Measurements from ENCODE around the gene GALNTL6. TPM values are rescaled to one million over a fixed set of nuclear protein-coding genes. Genes with fewer than 3 reads are reported as not detected.

GALNTL6 gene
- polyA plus RNA-seq, 1 donor (not counting 4 experiments of a cell fraction or from before 2014, with no cell fraction given): not detected

- Histone ChIP-seq H2AFZ (ENCODE audit: control insufficient read depth, low read length) (no peak overlapping the region), H3K4me2 (ENCODE audit: control insufficient read depth, extremely low read depth, insufficient read depth, low read depth, low read length) (no peak overlapping the region), H3K9me3 (ENCODE audit: control insufficient read depth, low read depth, low read length) (no peaks in the 10 kb centered on the region), H3K9ac (ENCODE audit: control insufficient read depth, extremely low read depth, insufficient read depth, low read length) (no peak overlapping the region), H3K79me2 (ENCODE audit: control insufficient read depth, insufficient read depth, low read length) (no peaks in the 10 kb centered on the region), H3K4me3 (ENCODE audit: control insufficient read depth in 2 of 3, extremely low read depth in 1 of 3, insufficient read depth in 2 of 3, low read depth in 1 of 3, low read length in 3 of 3) (no peak overlapping the region), H3K27me3 (ENCODE audit: control insufficient read depth, extremely low read depth, insufficient read depth, low read length) (no peaks in the 10 kb centered on the region), H3K27ac (ENCODE audit: control insufficient read depth, insufficient read depth, low read length) (no peak overlapping the region), H3K4me1 (ENCODE audit: control insufficient read depth, extremely low read depth, insufficient read depth, low read length) (no peaks in the 10 kb centered on the region), H3K9me1 (ENCODE audit: control insufficient read depth, extremely low read depth, insufficient read depth, low read length) (no peaks in the 10 kb centered on the region), H3K36me3 (ENCODE audit: control insufficient read depth in 2 of 2, extremely low read depth in 1 of 2, insufficient read depth in 2 of 2, low read length in 2 of 2) (no peaks in the 10 kb centered on the region), H4K20me1 (ENCODE audit: control insufficient read depth, extremely low read depth, insufficient read depth, low read length) (no peaks in the 10 kb centered on the region)
- dilution Hi-C loops (cut with MboI; ENCODE audit: extremely low pct_ligation_motif_present, low sequenced_read_pairs): no loop called here
- FAIRE-seq (no peak), DNase-seq (ENCODE audit: low read depth, low spot score) (no peak)
- no peak for TF ChIP-seq CTCF (optimal IDR thresholded peaks at IDR 0.05 in 1 of 3, IDR thresholded peaks at IDR 0.05 in 1 of 3, conservative IDR thresholded peaks at IDR 0.05 in 1 of 3; ENCODE audit: extremely low read depth in 1 of 3, insufficient read depth in 2 of 3, low read length in 3 of 3)
- TF ChIP-seq EZH2 (IDR thresholded peaks at IDR 0.05; ENCODE audit: low read length): no peak
Measured at GRCh38 chr4:171891038-171891437, 77.8 kb downstream of the GALNTL6 start.

- Histone ChIP-seq H3K36me3 (ENCODE audit: control insufficient read depth in 2 of 2, extremely low read depth in 1 of 2, insufficient read depth in 2 of 2, low read length in 2 of 2) (no peaks in the 10 kb centered on the region), H3K79me2 (ENCODE audit: control insufficient read depth, insufficient read depth, low read length) (no peaks in the 10 kb centered on the region), H2AFZ (ENCODE audit: control insufficient read depth, low read length) (no peak overlapping the region), H3K4me2 (ENCODE audit: control insufficient read depth, extremely low read depth, insufficient read depth, low read depth, low read length) (no peak overlapping the region), H3K9me1 (ENCODE audit: control insufficient read depth, extremely low read depth, insufficient read depth, low read length) (no peaks in the 10 kb centered on the region), H3K9me3 (ENCODE audit: control insufficient read depth, low read depth, low read length) (peaks cover 1% of the 10 kb centered on the region), H3K27me3 (ENCODE audit: control insufficient read depth, extremely low read depth, insufficient read depth, low read length) (no peaks in the 10 kb centered on the region), H3K4me1 (ENCODE audit: control insufficient read depth, extremely low read depth, insufficient read depth, low read length) (no peaks in the 10 kb centered on the region), H3K27ac (ENCODE audit: control insufficient read depth, insufficient read depth, low read length) (no peak overlapping the region), H4K20me1 (ENCODE audit: control insufficient read depth, extremely low read depth, insufficient read depth, low read length) (no peaks in the 10 kb centered on the region), H3K4me3 (ENCODE audit: control insufficient read depth in 2 of 3, extremely low read depth in 1 of 3, insufficient read depth in 2 of 3, low read depth in 1 of 3, low read length in 3 of 3) (no peak overlapping the region), H3K9ac (ENCODE audit: control insufficient read depth, extremely low read depth, insufficient read depth, low read length) (no peak overlapping the region)
- TF ChIP-seq EZH2 (IDR thresholded peaks at IDR 0.05; ENCODE audit: low read length): no peak
- TF ChIP-seq CTCF (optimal IDR thresholded peaks at IDR 0.05 in 1 of 3, IDR thresholded peaks at IDR 0.05 in 1 of 3, conservative IDR thresholded peaks at IDR 0.05 in 1 of 3; ENCODE audit: extremely low read depth in 1 of 3, insufficient read depth in 2 of 3, low read length in 3 of 3): no peak
- FAIRE-seq: no peak
- dilution Hi-C loops (cut with MboI; ENCODE audit: extremely low pct_ligation_motif_present, low sequenced_read_pairs): no loop called here
- DNase-seq (ENCODE audit: low read depth, low spot score): no peak
Measured at GRCh38 chr4:171896426-171896825, 83.2 kb downstream of the GALNTL6 start.

Data from keratinocyte (primary cell).